A549 (cell line): ENCODE data around the gene FAM221B.

Experiments used
- CBX2 ChIP-seq: fragments of 200-600 bp; sonication (generic); IDR thresholded peaks from 2 replicates; pipeline ENCODE4 v1.6.1; 2016; ENCODE audit warnings: low read depth, mild to moderate bottlenecking, borderline replicate concordance
- CBX8 ChIP-seq: fragments of 200-600 bp; sonication (generic); IDR thresholded peaks from 2 replicates; pipeline ENCODE4 v1.6.1; 2016
- CHD2 ChIP-seq: fragments of 150-350 bp; IDR thresholded peaks from 2 replicates; pipeline ENCODE4 v1.6.1; 2014; ENCODE audit warnings: low read length; ENCODE audit not compliant: partially characterized antibody
- EHMT2 ChIP-seq: fragments of 200-600 bp; sonication (generic); IDR thresholded peaks from 2 replicates; pipeline ENCODE4 v1.6.1; 2016; ENCODE audit warnings: antibody characterized with exemption, low read depth, mild to moderate bottlenecking, moderate library complexity
- JUN ChIP-seq, 2 experiments: fragments of >200 bp; sonication (Bioruptor Twin); formaldehyde crosslinking; IDR thresholded peaks; 2 replicates in 1 of 2; 3 replicates in 1 of 2; pipeline ENCODE4 v1.6.1; 2016 to 2017
- MYC ChIP-seq: IDR thresholded peaks from 2 replicates; pipeline ENCODE4 v1.6.1; 2012; ENCODE audit warnings: mild to moderate bottlenecking, inconsistent platforms, low read length, improper control_type of control experiment, borderline replicate concordance
- PHF8 ChIP-seq: fragments of 200-600 bp; sonication (generic); IDR thresholded peaks from 2 replicates; pipeline ENCODE4 v1.6.1; 2016; ENCODE audit warnings: low read depth, mild to moderate bottlenecking, antibody characterized with exemption, moderate library complexity, borderline replicate concordance
- RAD21 ChIP-seq, 2 experiments: fragments of >200 bp in 1 of 2; sonication (Bioruptor Twin) in 1 of 2; formaldehyde crosslinking in 1 of 2; IDR thresholded peaks in 1 of 2; conservative IDR thresholded peaks in 1 of 2; 2 replicates in 1 of 2; 3 replicates in 1 of 2; pipeline ENCODE4 v1.6.1; 2012 to 2018; ENCODE audit warnings: inconsistent platforms in 1 of 2
- RFX5 ChIP-seq: fragments of 450-650 bp; IDR thresholded peaks from 2 replicates; pipeline ENCODE4 v1.7.1; 2014; ENCODE audit warnings: antibody characterized with exemption, mild to moderate bottlenecking, moderate library complexity
- TF ChIP-seq, protein P1 (sequence below): fragments of >200 bp; sonication (Bioruptor Twin); formaldehyde crosslinking; IDR thresholded peaks from 3 replicates; pipeline ENCODE4 v1.5.1; 2016
- TF ChIP-seq, protein P2 (sequence below): fragments of 200-600 bp; sonication (generic); IDR thresholded peaks from 2 replicates; pipeline ENCODE4 v1.6.1; 2016; ENCODE audit warnings: antibody characterized with exemption, mild to moderate bottlenecking, moderate library complexity

DNA sequence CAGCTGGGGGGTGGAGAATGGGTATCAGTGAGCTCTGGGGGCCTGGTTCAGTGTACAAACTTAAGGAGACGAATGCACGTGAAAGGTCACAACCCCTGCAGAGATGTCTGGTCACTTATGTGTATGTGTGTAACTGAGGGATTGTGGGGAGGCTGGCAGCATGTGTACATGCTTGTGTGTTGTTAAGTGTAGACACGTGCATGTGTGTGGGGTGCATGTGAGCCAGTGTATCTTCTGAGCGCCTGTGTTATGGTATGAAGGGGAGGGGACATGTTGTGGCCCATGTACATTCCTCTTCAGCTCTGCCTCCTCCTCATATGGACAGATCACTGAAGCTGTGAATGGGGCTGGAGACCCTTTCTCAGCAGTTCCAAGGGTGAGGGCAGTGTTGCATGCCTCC is 2.5 kb upstream of the FAM221B start:
- TF ChIP-seq, protein P1, sequence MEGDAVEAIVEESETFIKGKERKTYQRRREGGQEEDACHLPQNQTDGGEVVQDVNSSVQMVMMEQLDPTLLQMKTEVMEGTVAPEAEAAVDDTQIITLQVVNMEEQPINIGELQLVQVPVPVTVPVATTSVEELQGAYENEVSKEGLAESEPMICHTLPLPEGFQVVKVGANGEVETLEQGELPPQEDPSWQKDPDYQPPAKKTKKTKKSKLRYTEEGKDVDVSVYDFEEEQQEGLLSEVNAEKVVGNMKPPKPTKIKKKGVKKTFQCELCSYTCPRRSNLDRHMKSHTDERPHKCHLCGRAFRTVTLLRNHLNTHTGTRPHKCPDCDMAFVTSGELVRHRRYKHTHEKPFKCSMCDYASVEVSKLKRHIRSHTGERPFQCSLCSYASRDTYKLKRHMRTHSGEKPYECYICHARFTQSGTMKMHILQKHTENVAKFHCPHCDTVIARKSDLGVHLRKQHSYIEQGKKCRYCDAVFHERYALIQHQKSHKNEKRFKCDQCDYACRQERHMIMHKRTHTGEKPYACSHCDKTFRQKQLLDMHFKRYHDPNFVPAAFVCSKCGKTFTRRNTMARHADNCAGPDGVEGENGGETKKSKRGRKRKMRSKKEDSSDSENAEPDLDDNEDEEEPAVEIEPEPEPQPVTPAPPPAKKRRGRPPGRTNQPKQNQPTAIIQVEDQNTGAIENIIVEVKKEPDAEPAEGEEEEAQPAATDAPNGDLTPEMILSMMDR = no peak
- TF ChIP-seq MYC = no peak
- TF ChIP-seq PHF8 = no peak
- no peak for TF ChIP-seq JUN (IDR thresholded peaks at IDR 0.05)
- TF ChIP-seq RFX5 = no peak
- no peak for TF ChIP-seq EHMT2
- no peak for TF ChIP-seq RAD21 (conservative IDR thresholded peaks at IDR 0.05 in 1 of 2, IDR thresholded peaks at IDR 0.05 in 1 of 2)
- TF ChIP-seq CHD2 = no peak
- TF ChIP-seq CBX8 = no peak
- TF ChIP-seq, protein P2, sequence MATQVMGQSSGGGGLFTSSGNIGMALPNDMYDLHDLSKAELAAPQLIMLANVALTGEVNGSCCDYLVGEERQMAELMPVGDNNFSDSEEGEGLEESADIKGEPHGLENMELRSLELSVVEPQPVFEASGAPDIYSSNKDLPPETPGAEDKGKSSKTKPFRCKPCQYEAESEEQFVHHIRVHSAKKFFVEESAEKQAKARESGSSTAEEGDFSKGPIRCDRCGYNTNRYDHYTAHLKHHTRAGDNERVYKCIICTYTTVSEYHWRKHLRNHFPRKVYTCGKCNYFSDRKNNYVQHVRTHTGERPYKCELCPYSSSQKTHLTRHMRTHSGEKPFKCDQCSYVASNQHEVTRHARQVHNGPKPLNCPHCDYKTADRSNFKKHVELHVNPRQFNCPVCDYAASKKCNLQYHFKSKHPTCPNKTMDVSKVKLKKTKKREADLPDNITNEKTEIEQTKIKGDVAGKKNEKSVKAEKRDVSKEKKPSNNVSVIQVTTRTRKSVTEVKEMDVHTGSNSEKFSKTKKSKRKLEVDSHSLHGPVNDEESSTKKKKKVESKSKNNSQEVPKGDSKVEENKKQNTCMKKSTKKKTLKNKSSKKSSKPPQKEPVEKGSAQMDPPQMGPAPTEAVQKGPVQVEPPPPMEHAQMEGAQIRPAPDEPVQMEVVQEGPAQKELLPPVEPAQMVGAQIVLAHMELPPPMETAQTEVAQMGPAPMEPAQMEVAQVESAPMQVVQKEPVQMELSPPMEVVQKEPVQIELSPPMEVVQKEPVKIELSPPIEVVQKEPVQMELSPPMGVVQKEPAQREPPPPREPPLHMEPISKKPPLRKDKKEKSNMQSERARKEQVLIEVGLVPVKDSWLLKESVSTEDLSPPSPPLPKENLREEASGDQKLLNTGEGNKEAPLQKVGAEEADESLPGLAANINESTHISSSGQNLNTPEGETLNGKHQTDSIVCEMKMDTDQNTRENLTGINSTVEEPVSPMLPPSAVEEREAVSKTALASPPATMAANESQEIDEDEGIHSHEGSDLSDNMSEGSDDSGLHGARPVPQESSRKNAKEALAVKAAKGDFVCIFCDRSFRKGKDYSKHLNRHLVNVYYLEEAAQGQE = no peak
- TF ChIP-seq CBX2 = no peak
